Activated CD8-positive, alpha-beta memory T cell treated with anti-CD3 and anti-CD28 coated beads for 4 hours (primary cell): ENCODE measurements around the gene VWA3A.
"Not testable (repeated sequence)": the region's sequence is repeated elsewhere in the genome, so short reads cannot be mapped to it uniquely, and the experiment has no call there.

ENCODE experiments used
- DNase-seq, 2 donors: peaks; one replicate each; pipeline ENCODE4 v3.0.0-alpha.2; 2020; ENCODE audit warnings: low read depth in 2 of 2

VWA3A gene

DNA sequence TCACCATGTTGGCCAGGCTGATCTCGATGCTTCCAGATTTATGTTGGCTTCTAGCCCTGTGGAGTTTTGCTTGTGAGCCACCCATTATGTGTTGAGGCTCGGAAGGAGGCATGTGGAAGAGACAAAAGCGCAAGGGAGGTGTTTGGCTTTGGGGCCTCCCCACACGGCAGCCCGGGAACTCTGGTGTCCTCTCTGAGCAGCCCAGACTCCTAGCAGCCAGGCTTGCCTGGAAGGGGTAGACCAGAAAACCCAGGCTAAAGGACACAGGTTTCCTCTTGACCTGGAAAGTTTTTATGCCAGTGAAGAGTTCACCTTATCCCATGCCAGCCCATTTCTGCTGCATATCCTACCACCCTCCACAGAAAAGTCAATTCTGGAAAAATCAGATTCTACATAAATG, 91.0 kb downstream of the VWA3A start:
- DNase-seq = no peak

DNA sequence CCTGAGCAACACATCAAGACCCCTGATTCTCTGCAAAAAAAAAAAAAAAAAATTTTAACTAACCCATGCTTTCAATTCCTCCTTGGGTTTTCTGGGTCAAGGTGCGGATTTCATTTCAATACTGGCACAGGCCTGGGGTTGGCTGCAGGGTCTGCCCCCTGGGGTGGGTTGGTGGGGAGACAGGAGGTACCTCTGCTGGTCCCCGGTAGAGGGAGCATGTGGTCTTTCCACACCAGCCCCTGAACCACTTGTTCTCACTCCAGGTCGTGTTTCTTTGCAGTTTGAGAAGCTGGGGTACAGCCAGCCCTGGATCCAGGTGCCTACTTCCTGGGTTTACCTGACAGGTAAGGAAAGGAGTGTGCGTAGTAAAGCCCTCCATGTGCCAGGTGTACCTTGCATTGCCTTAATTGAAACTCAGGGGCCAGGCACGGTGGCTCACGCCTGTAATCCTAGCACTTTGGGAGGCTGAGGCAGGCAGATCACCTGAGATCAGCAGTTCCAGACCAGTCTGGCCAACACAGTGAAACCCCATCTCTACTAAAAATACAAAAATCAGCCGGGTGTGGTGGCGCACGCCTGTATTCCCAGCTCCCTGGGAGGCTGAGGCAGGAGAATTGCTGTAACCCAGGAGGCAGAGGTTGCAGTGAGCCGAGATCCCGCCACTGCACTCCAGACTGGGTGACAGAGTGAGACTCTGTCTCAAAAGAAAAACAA, 91.7 kb downstream of the VWA3A start:
- DNase-seq = no peak

DNA sequence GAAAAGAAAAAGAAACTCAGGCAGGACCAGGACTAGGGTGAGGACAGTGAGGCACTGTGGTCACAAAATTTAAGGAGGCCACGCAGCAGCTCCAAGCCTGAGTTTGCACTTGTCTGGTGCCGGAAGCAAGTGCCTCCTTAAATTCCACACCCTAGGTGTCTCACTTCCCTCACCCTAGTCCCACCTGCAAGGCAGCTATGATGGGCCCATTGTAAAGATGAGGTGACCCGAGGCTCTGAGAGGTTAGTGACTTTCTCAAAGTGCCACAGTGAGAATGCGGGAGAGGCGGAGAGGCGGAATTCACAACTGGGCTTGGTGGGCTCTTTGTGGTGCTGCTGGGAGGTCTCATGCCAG, 92.3 kb downstream of the VWA3A start:
- no peak for DNase-seq

DNA sequence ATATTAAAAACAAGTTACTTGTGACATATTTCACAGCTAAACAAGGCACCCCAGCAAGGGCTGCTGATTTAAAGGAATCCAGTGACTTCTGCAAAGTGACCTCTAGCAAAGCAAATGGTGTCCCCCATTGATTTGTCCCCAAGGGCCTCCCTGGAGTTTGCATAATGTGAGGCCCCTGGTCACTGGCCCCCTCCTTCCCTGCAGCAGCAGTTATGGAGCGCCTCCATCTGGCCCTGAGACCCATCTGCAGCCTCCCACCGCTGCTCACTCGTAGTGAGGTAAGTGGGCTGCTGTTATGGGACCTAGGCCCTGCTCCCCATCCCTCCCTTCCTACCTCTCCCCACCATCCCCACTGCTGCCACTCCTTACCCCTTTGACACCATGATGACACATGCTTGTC, 94.2 kb downstream of the VWA3A start:
- no peak for DNase-seq

DNA sequence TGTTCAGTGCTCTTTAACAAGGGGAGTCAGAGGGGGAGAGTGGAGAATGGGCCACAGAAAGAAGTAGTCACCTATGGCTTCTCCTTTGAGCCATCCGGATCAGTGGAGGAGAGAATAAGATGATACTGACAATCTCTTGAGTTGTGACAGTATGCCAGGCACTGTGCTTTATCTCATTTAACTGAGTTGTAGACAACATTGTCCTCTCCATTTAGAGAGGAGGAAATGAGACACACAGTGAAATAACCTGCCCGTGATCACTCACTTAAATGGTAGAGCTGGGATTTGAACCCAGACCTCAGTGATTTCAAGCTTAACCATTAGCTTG, 95.9 kb downstream of the VWA3A start:
- no peak for DNase-seq

DNA sequence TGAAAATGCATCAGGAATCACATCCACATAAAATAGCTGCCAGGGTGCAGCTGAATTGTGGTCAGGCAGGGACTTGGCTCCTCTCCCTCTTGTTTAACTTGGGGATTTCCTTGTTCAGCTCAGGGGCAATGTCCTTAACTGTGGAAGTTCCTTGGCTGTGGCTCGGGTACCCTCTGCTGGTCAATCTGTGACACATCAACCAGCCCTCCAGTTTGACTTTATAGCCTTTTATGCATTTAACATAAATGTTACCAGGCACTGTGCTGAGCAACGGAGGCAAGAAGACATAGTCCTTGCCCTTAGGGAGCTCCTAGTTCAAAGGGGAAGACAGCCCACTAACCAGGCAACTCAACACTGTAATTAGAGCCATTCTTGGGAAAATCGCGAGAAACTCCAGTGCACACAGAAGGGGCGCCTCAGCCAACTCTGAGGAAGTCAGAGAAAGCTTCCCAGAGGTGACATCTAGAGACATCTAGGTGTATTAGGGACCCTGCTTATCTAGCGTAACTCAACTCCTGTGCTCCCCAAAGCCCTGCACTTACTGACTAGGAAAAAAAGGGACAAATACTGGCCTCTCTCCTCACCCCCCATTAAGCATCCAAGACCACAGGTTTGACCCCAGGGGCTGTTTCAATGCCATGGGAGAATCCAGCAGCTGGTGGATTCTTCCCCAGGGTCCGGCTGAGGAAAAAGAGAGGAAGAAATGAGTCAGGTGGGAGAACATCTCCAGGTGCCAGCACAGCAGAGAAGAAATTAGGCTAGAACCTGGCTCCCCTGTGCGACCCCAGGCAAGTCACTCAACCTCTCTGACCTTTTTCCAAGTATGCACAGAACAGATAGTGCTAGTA, 96.5 kb downstream of the VWA3A start:
- DNase-seq = peak; percentile 33 to 48

DNA sequence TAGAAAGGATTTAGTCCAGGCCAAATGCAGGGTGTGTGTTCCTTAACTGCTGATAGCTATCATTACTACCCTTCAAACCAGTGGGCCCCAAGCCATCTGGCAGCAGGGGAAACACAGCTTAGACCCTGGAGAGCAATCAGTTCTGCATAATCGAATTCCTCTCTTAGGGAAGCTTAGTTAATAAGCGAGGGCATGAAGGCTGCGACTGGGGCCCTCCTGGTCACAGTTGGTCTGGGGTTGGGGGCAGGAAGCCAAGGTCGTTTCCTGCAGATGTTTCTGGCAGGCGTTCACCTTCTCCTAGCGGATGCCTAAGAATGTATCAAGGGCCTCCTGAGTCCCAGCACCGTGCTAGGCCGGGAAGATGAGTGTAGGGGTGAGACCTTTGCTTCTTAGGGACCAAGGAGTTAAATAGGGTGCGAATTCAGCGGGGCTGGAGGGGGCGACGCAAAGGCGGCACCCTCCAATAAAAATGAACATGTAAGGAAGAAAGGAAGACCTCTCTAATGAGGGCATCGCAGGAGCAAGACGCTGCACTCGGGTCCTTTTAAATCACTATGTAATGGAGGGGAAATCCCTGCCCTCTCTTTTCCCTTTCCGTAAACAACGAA, 97.2 kb downstream of the VWA3A start:
- no peak for DNase-seq

DNA sequence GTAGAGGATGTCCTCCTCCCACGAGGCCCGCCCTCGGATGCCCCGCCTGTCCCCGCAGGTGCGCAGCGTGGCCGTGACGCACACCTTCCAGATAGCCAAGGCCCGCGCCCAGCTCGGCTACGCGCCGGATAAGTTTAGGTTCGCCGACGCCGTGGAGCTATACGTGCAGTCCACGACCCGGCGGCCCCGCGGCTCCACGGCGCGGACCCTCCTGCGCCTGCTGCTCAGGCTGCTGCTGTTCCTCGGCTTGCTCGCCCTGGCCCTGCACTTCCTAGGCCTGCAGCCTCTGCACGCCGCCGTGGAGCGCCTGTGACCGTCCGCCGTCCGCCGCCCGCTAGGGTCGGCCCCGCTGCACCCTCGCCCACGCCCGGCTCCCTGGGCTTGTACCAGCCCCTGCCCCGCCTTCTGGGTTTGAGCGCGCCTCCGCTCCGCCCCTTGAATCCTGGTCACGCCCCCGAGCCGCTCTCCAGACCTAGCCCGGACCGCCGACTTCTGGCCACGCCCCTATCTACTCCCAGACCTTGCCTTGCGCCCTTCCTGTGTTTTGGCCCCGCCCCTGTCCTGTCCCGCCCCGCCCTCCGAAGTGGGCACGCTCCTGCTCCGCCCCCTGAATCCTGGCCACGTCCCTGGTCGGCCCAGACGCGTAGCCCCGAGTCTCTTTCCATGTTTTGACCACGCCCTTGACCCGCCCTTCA, 97.9 kb downstream of the VWA3A start:
- peak; percentile 81 to 89 for DNase-seq

DNA sequence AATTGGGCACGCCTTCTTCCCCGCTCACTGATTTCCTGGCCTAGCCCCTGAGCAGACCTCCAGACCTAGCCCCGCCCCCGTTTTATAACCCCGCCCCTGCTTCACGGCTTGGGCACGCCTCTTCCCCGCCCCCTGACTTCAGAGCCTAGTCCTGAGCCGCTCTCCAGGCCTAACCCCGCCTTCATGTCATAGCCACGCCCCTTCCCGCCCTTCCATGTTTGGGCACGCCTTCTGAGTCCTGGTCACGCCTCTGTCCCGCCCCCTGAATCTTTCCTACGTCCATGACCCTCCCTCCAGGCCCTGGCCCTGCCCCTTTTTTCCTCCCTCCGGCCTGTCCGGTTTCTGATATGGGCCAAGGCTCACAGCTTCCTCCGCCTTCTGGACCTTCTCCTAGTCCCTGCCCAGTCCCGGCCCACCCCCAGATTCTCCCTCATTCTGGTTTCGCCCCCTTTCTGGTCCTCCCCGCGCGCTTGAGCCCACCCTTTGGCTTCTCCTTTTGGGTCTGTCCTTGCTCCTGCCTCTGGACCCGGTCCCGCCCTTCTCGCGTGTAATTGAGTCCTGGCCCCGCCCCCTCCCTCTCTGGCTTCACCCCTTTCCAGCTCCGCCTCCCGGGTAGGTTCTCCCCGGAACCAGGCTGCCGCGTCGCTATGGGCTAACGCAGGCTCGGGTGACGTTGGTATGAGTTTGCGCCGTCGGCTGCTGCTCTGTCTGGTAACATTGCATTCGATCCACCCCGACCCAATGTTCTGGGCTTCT, 98.6 kb downstream of the VWA3A start:
- peak; percentile 98 to 99 for DNase-seq

DNA sequence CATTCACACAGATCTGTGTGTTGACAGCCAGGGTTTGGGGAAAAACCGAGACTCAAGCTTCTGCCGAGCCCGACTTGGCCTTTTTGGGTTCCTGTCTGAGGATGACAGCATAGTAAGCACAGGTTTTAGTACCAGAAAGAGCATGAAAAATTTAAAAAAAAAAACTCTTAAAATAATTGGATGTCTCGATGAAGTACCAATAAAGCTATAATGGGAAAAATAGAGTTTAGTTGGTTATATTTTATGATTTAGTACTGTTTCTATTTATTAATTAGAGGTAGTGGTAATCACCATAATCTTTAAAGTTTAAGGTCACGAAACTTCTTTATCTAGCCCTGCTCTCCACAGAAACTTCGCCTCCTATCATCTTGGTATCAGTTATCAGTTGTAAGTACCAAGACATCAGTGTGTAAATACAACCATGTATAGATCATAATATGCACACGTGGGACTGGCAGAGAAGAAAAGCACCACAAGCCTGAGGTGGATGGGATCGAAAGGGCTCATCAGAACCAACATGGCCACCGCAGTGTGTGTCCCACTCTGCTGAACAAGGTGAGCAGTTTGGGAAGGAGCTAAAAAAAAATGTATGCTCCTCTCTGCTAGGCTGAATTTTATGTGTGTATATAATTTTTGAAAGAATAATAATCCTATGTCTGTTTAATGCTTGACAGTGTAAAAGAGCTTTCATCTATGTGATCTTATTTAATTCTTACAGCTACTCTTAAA, 99.4 kb downstream of the VWA3A start:
- no peak for DNase-seq

DNA sequence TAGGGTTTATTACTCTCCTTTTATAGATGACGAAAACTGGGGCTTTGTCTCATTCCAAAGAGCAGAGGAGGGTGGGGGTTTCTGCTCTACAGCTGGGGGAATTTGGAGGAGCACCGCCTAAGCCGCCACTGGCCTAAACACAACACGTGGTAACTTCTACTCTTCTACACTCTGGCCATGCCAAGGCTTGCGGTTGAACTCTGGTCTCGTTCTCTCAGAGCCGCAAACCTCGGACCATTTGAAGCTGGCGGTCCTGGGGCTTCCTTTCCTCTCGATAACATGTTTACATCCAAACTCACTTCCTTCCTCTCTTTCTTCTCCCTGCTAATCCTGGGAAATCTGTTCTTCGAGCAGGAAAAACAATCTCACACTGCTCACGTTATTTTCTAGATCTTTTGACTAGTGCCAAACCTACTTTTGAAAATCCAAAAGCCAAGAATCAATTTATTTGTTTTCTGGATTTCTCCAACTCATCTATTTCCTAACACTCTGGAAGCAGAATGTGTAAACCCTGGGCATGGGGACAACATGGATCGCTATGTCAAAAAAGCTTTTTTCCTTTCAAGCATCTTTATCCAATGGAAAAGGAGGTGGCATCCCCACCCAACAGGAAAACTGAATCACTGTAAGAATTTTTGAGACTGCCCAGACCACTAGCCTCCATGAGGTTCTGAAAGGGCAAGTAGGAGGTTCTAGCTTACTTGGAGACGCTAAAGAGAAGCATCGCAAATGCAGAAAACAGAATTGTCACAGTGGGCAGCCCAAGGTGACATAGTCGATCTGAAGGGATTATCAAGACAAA, 100.1 kb downstream of the VWA3A start:
- peak; percentile 57 to 59 for DNase-seq

DNA sequence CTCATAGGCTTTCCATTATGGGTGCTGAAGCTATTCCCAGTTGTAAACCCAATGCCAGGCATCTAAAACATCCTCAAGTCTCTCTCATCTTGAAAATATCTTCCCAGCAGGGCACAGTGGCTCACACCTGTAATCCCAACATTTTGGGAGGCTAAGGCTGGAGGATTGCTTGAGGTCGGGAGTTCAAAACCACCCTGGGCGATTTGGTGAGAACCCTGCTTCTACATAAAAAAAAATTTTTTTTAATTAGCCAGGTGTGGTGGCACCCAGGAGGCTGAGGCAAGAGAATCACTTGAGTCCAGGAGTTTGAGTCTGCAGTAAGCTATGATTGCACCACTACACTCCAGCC, 100.7 kb downstream of the VWA3A start:
- no peak for DNase-seq

DNA sequence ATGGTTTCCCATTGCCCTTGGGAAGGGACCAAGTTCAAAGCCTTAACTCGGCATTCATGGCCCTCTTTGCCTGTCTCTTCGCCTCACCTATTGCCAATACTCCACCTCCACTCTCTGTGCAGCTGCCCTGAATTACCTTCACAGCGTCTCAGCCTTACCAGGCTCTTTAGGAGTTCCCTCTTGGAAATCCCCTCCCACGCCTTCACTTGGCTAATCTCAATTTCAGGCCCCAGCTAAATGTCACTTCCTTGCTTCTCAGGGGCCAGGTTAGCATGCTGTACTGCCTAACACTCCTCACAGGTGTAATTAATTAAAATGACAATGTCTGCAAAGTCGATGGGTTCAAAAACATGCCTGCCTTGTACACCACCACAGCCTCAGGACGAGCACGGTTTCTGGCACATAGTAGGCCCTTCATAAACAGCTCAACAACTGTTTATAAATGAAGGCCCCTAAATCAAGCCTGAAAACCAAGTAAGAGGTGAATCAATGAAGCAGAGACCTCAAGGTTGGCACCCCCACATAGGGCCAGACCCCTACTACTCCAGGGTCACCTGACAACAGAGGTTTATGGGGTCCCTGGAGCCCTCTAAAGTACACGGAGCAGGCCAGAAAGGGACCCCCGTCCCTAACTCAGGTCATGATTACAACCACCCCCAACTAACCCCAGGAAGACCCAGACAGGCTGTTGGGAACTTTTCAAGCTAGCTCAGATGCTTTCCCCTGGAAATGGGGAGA, 102.5 kb downstream of the VWA3A start:
- DNase-seq = no peak

DNA sequence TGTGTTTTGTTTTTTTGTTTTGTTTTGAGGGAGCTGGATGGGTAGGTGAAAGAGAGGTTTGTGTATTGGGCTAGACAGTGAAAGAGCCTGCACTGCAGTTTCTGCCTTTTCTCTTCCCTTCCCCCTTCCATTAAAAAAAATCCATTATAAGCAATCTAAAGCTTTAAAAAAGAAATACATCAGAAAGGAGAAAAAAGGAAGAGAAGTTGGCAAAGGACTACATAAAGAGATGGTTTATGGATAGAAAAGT, 103.0 kb downstream of the VWA3A start:
- DNase-seq = no peak

DNA sequence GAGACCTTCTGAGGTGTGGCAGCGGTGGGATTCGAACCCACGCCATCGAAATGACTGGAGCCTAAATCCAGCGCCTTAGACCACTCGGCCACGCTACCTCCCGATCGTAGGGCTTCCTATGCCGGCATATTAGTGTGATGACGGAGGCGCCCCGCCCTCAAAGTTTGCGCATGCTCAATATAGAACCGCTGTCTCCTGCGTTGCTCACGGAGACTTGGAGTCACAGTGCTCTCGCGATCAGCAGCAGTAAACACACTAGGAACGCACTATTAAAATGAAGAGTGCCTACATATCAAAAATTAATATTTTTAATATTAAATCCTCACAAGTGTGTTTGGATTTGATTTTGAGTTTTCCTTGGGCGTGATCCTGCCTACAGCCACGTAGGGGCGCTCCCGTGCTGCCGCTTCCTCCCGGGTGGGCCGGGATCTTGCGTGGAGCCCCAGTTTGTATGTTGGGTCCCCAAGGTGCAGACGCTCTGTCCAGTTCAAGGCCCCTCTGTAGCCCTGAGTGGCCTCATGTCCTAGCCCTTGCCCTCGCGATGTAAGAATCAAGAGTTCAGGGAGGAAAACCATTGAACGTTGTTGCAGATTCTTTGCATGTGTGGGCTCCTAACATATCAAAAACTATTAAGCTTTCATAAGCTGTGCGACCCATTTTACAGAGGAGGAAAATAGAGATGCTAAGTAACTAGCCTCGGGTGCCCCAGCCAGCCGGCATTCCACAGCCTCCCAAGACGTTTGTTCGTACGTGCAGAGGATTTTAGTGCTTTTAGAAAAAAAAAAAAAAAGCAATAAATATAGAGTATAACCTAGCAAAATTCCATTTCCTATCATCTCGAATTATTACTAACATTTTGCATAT, 103.6 kb downstream of the VWA3A start:
- peak; percentile 74 to 87 for DNase-seq

DNA sequence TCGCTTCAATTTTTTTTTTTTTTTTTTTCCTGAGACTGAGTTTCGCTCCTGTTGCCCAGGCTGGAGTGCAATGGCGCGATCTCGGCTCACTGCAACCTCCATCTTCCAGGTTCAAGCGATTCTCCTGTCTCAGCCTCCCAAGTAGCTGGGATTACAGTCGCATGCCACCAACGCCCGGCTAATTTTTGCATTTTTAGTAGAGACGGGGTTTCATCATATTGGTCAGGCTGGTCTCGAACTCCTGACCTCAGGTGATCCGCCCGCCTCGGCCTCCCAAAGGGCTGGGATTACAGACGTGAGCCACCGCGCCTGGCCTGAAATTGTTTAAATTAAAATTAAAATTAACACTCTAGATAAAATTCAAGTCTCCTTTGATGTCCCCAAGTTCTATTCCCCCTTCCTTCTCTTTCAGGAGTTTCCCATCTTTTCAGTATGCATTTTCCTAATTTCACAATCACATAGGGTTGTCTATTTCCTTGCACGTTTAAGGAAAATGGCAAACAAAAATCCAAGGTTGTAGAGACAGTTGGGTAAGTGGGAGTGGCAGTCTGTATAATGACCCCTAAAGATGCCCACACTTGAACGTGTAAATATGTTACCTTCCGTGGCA, 104.3 kb downstream of the VWA3A start:
- DNase-seq = not testable (repeated sequence)

DNA sequence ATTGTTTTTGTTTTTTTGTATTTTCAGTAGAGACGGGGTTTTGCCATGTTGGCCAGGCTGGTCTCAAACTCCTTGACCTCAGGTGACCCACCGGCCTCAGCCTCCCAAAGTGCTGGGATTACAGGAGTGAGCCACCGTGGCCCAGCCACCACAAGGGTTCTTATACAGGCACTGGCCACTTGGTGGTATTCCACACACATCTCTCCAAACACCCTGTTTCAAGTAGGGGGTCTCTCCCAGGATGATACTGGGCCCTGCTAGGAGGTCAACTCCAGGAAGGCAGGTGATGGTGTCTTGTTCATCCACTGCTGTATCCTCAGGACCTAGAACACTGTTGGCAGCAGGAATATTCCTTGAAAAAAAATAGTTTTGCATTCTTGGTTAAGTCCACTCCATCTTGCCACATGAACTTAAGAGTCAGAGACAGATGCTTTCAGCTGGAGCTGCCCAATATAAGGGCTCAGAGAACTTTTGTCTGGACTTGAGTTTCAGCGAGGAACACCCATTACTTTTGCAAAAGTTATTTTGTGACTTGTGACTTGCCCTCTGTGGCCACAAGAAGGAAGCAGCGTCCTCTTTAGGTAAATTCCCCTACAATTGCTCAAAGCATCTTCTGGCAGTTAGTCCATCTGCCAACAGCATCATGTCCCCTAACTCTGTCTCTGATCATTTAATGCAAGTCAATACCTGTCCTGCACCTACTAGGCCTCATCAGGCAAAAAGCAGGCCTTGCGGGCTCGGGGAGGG, 106.4 kb downstream of the VWA3A start:
- DNase-seq = no peak

DNA sequence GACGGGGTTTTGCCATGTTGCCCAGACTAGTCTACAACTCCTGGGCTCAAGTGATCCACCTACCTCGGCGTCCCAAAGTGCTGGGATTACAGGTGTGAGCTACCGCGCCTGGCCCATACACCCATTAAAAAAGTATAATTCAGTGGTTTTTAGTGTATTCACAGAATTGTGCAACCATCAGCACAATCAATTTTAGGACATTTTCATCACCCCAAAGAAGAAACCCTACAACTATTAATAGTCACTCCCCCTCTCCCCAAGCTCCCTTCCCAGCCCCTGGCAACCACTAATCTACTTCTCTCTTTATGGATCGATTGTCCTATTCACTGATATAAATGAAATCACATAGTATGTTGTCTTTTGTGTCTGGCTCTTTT, 109.9 kb downstream of the VWA3A start:
- DNase-seq = no peak
